HG03558 (cell line): ENCODE data around the gene DCC.

Experiments
- ATAC-seq: cut with Tn5 transposase; IDR thresholded peaks from one replicate; pipeline ENCODE4 v1.9.1; 2021; ENCODE audit warnings: moderate number of reproducible peaks; ENCODE audit not compliant: unreplicated experiment; ENCODE audit errors: extremely low read depth

Gene DCC

GRCh38 chr18:52979892-52980291 is 639.9 kb downstream of the DCC start:
- ATAC-seq = no peak

DNA sequence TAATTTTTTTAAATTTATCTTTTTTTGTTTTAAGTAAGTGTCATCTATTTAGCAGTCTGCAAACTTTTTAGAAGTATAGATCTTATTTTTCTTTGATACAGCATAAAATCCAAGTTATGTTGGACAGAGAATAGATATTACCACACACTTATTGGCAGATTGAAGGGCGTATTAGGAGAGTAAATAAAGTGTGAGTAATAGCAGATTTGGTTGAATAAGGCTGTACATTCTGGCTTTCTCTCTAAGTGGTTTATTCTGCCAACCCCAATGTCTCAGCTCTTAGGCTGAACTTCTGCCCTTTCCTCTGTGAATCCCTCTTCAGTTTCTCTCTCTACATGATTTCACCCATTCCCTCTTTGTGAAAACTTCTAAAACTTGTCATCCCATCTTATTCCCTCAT is 651.2 kb downstream of the DCC start:
- no peak for ATAC-seq

- no peak for ATAC-seq
Observed at GRCh38 chr18:52992041-52992440, 652.0 kb downstream of the DCC start.

DNA sequence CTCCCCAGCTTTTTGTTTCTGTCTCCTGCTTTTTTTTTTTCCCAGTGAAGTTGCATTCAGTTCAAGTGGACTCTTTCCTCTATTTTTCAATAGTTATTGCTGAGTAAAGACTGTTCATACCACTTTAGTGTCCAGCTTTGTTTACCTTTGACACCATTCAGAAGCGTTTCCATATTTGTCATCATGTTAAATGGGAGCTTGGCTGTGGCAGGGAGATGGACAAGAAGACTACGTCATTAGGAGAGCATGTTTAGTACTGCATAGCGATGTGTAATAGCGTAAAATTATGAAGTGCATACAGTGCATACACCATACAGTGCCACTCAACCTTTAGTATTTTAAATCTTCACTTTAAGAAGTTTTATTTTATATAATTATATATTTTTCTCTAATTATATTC is 655.9 kb downstream of the DCC start:
- ATAC-seq = no peak

GRCh38 chr18:52999633-53000032 is 659.6 kb downstream of the DCC start:
- ATAC-seq = no peak

- no peak for ATAC-seq
Observed at GRCh38 chr18:53004798-53005197, 664.8 kb downstream of the DCC start.

GRCh38 chr18:53018791-53019190 is 678.8 kb downstream of the DCC start:
- no peak for ATAC-seq

- no peak for ATAC-seq
Observed at GRCh38 chr18:53025247-53025646, 685.2 kb downstream of the DCC start.

DNA sequence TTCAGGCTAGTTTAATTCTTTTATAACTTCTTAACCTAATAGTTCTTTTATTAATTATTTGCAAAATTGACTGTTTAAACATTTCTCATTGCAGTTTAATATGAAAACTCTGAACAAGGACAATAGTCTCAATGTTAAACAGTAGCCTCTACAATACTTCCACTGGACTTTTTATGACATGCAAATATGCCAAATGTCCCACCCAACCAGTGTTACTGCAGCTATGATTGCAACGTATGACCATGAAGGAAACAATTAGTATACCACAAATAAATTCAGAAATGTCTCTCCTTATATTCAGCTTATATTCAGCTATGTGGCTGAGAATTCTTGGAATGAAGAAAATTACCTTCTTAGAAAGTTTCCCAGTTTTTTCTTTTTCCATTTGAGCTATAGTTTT is 688.6 kb downstream of the DCC start:
- ATAC-seq = no peak

DNA sequence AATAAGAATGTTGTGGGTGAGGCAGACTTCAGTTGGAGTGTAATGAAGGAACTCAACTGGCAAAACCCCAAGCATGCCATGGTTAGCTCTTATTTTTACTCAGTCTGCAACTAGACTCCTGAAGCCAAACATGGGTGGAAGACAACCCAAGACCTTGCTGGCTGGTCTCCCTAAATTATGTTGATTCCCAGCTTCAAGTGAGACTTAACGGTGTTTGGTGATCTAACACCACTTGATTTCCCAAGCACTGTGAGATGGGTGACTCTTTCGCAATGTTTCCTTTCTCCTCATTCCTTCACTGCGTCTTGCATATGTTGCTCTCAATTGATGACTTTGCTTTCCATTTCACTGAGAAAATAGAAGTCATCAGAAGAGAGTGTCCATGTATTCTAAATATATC is 693.1 kb downstream of the DCC start:
- ATAC-seq = no peak

- ATAC-seq = no peak
Observed at GRCh38 chr18:53038608-53039007, 698.6 kb downstream of the DCC start.

- no peak for ATAC-seq
Observed at GRCh38 chr18:53040286-53040685, 700.3 kb downstream of the DCC start.

- no peak for ATAC-seq
Observed at GRCh38 chr18:53056064-53056463, 716.1 kb downstream of the DCC start.

- no peak for ATAC-seq
Observed at GRCh38 chr18:53070788-53071187, 730.8 kb downstream of the DCC start.

DNA sequence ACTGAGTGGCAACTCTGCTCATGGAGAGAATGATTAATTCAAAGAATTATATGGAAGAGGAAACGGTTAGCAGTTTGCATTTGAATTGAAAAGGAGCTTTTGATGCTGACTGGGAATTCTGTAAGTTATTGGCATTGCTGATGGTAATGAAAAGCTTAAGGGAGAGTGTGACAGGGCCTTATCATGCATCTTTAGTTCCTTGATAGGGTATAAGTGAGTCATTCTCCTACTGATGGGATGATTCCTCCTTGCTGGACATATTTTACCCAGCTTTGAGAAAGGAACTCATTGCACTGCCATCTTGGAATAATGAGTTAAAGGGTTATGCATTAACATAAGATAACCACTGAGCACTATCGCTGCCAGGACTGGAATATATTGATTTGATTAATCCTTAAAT is 740.7 kb downstream of the DCC start:
- ATAC-seq = no peak

DNA sequence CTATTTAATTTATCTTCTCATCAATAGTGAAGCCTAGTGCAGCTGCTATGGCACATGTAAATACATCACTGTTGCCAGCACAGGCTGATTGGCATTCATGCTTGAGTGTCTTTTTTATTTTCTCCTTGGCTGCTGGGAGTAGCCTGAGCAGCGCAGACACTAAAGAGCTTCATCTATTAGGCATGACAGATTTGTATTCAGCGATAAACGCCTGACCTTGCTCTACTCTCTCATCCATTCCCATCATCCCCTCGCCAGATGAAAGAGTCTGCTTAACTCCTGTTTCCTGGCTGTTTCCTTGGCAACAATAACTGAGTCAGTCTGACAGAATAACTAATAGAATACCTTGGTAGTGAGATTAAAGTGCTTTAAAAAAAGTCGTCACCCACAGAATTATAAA is 753.6 kb downstream of the DCC start:
- ATAC-seq = no peak

DNA sequence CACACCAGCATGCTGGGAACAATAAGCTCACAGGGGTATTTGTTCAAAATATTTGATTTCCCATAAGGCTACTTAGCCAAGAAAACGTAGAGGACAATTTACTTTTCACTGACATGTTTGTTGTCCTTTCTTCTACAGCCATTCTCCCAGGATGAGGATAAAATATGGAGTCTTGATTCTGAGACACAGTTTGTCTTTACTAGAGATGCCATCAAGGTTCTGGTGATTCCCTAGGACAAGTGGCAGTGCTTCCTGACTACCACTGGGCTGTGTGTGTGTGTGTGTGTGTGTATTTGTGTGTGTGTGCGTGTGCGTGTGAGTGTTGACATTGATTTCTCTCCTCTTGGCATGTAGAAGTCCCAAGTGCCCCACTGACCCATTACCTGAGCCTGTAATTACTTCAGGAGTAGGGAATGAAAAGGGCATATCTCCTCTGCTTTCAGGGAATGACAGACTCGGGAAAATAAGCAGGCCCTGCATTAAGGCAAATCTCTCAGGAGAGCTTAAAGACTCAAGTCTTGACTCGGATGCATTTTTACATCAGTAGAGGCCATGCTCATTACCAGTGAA is 761.6 kb downstream of the DCC start:
- ATAC-seq = no peak

GRCh38 chr18:53114441-53114840 is 774.4 kb downstream of the DCC start:
- no peak for ATAC-seq

DNA sequence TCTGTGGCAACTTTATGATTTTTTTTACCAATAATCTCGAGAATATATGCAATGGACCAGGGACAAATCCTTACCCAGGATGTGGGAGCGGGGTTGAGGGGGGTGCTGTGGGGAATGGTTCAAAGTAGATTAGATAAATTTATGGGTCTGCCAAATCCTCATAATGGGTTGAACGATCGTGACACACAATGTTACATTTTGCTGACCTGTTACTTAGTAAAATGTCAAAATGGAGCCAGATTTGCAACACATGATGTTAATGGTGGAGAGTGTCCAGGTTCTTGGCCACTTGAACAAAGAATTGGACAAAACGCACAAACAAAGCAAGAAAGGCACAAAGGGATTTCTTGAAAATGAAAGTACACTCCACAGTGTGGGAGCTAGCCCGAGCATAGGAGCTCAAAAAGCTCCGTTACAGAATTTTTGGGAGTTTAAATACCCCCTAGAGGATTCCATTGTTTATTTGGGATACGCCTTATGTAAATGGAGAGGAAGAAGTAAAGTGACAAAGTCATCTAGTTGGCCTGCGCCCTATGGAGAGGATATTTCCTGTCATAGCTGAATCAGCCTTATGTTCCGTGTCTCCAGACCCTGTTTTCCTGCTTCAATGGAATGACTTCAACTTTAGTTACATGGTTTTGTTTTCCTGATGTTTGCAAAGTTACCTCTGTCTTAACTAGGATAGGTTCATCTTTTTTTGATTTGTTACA is 776.0 kb downstream of the DCC start:
- no peak for ATAC-seq

DNA sequence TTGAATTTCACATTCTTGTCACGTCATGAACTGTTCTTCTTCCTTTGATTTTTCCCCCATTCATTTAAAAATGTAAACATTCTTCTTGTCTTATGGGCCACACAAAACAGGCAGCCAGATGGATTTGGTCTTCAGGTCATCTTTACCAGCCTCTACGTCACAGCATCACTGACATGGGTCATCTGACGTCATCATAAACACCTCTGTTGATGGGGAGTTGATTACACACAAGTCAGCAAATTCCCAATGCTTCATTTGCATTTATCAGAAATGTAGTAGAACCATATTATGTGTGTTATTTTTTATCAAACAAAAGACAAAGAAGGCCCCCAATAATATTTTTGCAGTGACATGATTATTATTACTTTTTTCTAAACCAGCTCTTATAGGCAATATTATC is 777.9 kb downstream of the DCC start:
- ATAC-seq = no peak

GRCh38 chr18:53126210-53126609 is 786.2 kb downstream of the DCC start:
- ATAC-seq = no peak

GRCh38 chr18:53131001-53131400 is 791.0 kb downstream of the DCC start:
- no peak for ATAC-seq
